Hepatocyte (in vitro differentiated cells): ENCODE data around the gene CTSW. TPM values are rescaled to one million over a fixed set of nuclear protein-coding genes. Genes with fewer than 3 reads are reported as not detected.

Source experiments
- DNase-seq: peaks from one replicate; pipeline ENCODE4 v3.0.0-alpha.2; 2016; ENCODE audit warnings: low spot score
- H2AFZ ChIP-seq: fragments of 200-600 bp; sonication (generic); 2 replicates; pipeline ENCODE4 v1.6.0; 2016; ENCODE audit warnings: antibody characterized with exemption, mild to moderate bottlenecking
- H3K27ac ChIP-seq: fragments of 200-600 bp; sonication (generic); 2 replicates; pipeline ENCODE4 v1.5.1; 2016; ENCODE audit warnings: mild to moderate bottlenecking
- H3K27me3 ChIP-seq: fragments of 200-600 bp; sonication (generic); 2 replicates; pipeline ENCODE4 v1.6.1; 2016
- H3K36me3 ChIP-seq: fragments of 200-600 bp; sonication (generic); replicated peaks from 2 replicates; pipeline ENCODE4 v1.5.1; 2016; ENCODE audit warnings: low read depth; ENCODE audit not compliant: insufficient read depth
- H3K4me1 ChIP-seq: fragments of 200-600 bp; sonication (generic); 2 replicates; pipeline ENCODE4 v1.5.1; 2016; ENCODE audit warnings: mild to moderate bottlenecking, moderate library complexity; ENCODE audit not compliant: insufficient read depth
- H3K4me2 ChIP-seq: fragments of 200-600 bp; sonication (generic); 2 replicates; pipeline ENCODE4 v1.6.0; 2016
- H3K4me3 ChIP-seq: fragments of 200-600 bp; sonication (generic); 2 replicates; pipeline ENCODE4 v1.5.1; 2016; ENCODE audit warnings: mild to moderate bottlenecking
- H3K79me2 ChIP-seq: fragments of 200-600 bp; sonication (generic); 2 replicates; pipeline ENCODE4 v1.6.0; 2017; ENCODE audit warnings: mild to moderate bottlenecking
- H3K9me2 ChIP-seq: fragments of 200-600 bp; sonication (generic); replicated peaks from 2 replicates; pipeline ENCODE4 v1.6.0; 2017; ENCODE audit warnings: mild to moderate bottlenecking; ENCODE audit not compliant: insufficient read depth
- H3K9me3 ChIP-seq: fragments of 200-600 bp; sonication (generic); 2 replicates; pipeline ENCODE4 v1.5.1; 2016; ENCODE audit warnings: low read depth, mild to moderate bottlenecking
- H4K20me1 ChIP-seq: fragments of 200-600 bp; sonication (generic); 2 replicates; pipeline ENCODE4 v1.6.0; 2016; ENCODE audit warnings: mild to moderate bottlenecking; ENCODE audit not compliant: insufficient read depth, poor library complexity, severe bottlenecking
- EZH2 ChIP-seq: fragments of 200-600 bp; sonication (generic); IDR thresholded peaks from 2 replicates; pipeline ENCODE4 v1.6.1; 2016; ENCODE audit warnings: antibody characterized with exemption, mild to moderate bottlenecking, borderline replicate concordance
- EZH2phosphoT487 ChIP-seq: fragments of 200-600 bp; sonication (generic); IDR thresholded peaks from one replicate; pipeline ENCODE4 v1.6.1; 2018; ENCODE audit warnings: antibody characterized with exemption, mild to moderate bottlenecking, low read depth, moderate library complexity; ENCODE audit not compliant: unreplicated experiment, severe bottlenecking
- WGBS: methylation state at CpG from one replicate; pipeline ENCODE4 v1.1.6; 2016; ENCODE audit warnings: low lambda C conversion rate; ENCODE audit errors: missing lambda C conversion rate; 5-methylcytosine and 5-hydroxymethylcytosine counted together
- polyA plus RNA-seq: library from polyadenylated mRNA; unstranded; fragments of >200 nt; fragmentation: Nextera tagmentation; extraction: Ambion mirVana; gene quantifications from 2 replicates; pipeline ENCODE4 v1.2.1, GENCODE V29; 2016
- total RNA-seq: library from RNA; depleted of rRNA; stranded (reverse); fragments of >200 nt; gene quantifications from 2 replicates; pipeline ENCODE4 v1.2.3, GENCODE V29; 2014
- TF ChIP-seq, protein P1 (sequence below): fragments of 200-600 bp; sonication (generic); IDR thresholded peaks from 2 replicates; pipeline ENCODE4 v1.5.1; 2016; ENCODE audit warnings: antibody characterized with exemption, mild to moderate bottlenecking; ENCODE audit not compliant: poor library complexity

The CTSW gene
- total and polyA plus RNA-seq, 2 experiments from 2014 or later = 0.15 TPM; not detected in 1

DNA sequence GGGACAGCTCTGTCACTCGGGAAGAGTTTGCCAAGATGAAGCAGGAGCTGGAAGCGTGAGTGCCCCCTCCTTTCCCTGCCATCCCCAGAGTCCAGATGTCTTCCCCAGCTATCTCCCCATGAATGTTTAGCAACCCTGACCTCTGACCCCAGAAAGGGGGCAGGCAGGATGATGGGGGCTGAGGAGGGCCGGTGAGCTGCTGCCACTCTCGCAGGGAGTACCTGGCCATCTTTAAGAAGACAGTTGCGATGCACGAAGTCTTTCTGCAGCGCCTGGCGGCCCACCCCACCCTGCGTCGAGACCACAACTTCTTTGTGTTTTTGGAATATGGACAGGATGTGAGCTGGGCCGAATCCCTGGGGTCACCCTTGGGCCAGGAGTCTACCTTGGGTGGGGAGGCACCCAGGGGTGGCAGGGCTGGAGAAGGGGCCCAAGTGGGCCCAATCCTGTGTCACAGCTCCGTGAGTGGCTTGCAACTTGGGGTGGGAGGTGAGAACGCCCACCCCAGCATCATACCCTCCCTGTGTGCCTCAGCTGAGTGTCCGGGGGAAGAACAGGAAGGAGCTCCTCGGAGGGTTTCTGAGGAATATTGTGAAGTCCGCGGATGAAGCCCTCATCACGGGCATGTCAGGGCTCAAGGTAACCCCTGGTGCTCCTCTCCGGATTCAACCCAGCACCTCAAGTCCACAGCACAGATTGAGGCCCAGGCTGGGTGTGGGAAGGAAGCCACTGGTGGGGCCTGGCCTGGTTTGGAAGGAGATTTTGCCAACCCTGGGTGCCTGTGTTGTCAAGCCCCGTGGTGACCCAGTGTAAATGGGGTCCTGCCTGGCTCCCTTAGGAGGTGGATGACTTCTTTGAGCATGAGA, 29.2 kb upstream of the CTSW start:
- H3K27me3 ChIP-seq = no peaks in the 10 kb centered on the region
- no peak overlapping the region for H3K4me2 ChIP-seq
- DNase-seq = peak; percentile 7
- TF ChIP-seq EZH2 = no peak
- TF ChIP-seq, protein P1, sequence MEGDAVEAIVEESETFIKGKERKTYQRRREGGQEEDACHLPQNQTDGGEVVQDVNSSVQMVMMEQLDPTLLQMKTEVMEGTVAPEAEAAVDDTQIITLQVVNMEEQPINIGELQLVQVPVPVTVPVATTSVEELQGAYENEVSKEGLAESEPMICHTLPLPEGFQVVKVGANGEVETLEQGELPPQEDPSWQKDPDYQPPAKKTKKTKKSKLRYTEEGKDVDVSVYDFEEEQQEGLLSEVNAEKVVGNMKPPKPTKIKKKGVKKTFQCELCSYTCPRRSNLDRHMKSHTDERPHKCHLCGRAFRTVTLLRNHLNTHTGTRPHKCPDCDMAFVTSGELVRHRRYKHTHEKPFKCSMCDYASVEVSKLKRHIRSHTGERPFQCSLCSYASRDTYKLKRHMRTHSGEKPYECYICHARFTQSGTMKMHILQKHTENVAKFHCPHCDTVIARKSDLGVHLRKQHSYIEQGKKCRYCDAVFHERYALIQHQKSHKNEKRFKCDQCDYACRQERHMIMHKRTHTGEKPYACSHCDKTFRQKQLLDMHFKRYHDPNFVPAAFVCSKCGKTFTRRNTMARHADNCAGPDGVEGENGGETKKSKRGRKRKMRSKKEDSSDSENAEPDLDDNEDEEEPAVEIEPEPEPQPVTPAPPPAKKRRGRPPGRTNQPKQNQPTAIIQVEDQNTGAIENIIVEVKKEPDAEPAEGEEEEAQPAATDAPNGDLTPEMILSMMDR = no peak
- TF ChIP-seq EZH2phosphoT487 = no peak
- H3K9me3 ChIP-seq = no peaks in the 10 kb centered on the region
- 88% methylated on average over 19 of the region's 20 CpGs for WGBS
- H3K4me1 ChIP-seq = peaks cover 25% of the 10 kb centered on the region
- H3K36me3 ChIP-seq = no peaks in the 10 kb centered on the region
- peaks cover 17% of the 10 kb centered on the region for H4K20me1 ChIP-seq
- no peaks in the 10 kb centered on the region for H3K9me2 ChIP-seq
- H3K27ac ChIP-seq = no peak overlapping the region
- H3K4me3 ChIP-seq = no peak overlapping the region
- H3K79me2 ChIP-seq = peaks cover 16% of the 10 kb centered on the region
- no peak overlapping the region for H2AFZ ChIP-seq

DNA sequence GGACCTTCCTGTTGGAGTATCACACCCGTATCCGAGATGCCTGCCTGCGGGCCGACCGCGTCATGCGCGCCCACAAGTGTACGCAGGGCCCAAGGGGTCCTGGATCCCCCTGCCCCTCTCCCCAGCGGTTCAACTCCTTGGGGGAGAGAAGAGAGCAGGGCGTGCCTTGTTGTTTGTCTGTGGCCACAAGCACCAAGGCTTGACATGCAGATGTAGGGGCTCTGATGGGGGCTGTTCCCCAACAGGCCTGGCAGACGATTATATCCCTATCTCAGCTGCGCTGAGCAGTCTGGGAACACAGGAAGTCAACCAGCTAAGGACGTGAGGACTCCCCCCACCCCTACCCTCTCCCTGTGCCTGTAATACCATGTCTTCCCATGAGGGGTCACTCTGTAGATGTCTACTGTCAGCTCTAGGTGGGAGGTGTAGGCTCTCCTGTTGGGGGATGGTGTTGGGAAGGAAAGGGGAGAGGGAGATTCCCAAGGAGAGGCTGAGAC, 28.5 kb upstream of the CTSW start:
- no peak overlapping the region for H2AFZ ChIP-seq
- peaks cover 27% of the 10 kb centered on the region for H3K4me1 ChIP-seq
- no peak overlapping the region for H3K4me2 ChIP-seq
- H3K27me3 ChIP-seq = no peaks in the 10 kb centered on the region
- H3K9me2 ChIP-seq = no peaks in the 10 kb centered on the region
- peaks cover 23% of the 10 kb centered on the region for H4K20me1 ChIP-seq
- no peak overlapping the region for H3K4me3 ChIP-seq
- 84% methylated on average over 9 of the region's 14 CpGs for WGBS
- H3K9me3 ChIP-seq = no peaks in the 10 kb centered on the region
- no peak for TF ChIP-seq EZH2
- TF ChIP-seq, protein P1 = peak; percentile 39
- no peaks in the 10 kb centered on the region for H3K36me3 ChIP-seq
- no peak overlapping the region for H3K27ac ChIP-seq
- peak; percentile 16 for DNase-seq
- H3K79me2 ChIP-seq = peaks cover 23% of the 10 kb centered on the region

DNA sequence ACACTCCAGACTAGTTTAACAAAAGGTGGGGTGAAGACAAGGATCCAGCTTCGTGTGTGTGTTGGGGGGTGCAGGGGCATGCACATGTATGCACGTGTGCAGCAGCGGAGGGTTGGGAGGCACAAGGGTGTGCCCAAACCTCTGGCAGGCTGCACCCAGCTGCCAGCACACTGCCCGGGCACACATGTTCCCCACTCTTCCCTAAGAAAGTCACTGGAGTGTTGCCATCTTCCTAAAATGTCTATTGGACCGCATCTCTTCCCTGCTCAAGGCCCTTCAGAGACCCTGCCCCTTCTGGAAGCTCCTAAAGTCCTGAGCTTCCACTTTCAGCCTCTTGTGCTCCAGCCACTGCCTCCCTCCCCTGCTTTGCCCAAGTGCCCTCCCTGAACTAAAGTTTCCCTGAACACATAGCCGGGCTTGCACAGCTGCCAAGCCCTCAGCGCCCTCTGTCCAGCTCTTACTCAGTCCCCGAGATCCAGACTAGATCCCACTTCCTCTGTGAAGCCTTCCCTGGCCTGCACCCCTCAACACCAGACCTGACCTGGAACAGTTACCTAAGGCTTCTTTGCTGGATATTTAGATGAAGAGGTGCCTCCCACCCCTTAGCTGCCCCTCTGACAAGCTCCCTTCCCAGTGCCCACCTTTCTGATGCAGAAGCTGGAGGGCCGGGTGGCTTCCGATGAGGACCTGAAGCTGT, 27.7 kb upstream of the CTSW start:
- no peak overlapping the region for H2AFZ ChIP-seq
- peaks cover 32% of the 10 kb centered on the region for H3K79me2 ChIP-seq
- no peak overlapping the region for H3K4me2 ChIP-seq
- peaks cover 31% of the 10 kb centered on the region for H4K20me1 ChIP-seq
- no peak for TF ChIP-seq EZH2phosphoT487
- TF ChIP-seq, protein P1 = no peak
- TF ChIP-seq EZH2 = no peak
- WGBS = 95% methylated on average over 10 of the region's 10 CpGs
- DNase-seq = no peak
- H3K9me3 ChIP-seq = no peaks in the 10 kb centered on the region
- H3K4me1 ChIP-seq = peaks cover 29% of the 10 kb centered on the region
- H3K36me3 ChIP-seq = no peaks in the 10 kb centered on the region
- peak overlapping the region; percentile 88 for H3K27ac ChIP-seq
- no peaks in the 10 kb centered on the region for H3K9me2 ChIP-seq
- H3K4me3 ChIP-seq = no peak overlapping the region
- no peaks in the 10 kb centered on the region for H3K27me3 ChIP-seq
